Fibroblast of lung (primary cell): Measurements from ENCODE around the gene FAM78A.

Source experiments
- CTCF ChIP-seq, 2 donors: IDR thresholded peaks in 1 of 2; conservative IDR thresholded peaks in 1 of 2; 1 replicate in 1 of 2; 2 replicates in 1 of 2; pipeline ENCODE4 v1.5.1; 2011 to 2012; ENCODE audit warnings: low read length in 2 of 2, control low read depth in 1 of 2, inconsistent platforms in 1 of 2, low read depth in 1 of 2, mild to moderate bottlenecking in 1 of 2
- EZH2 ChIP-seq: IDR thresholded peaks from 2 replicates; pipeline ENCODE4 v1.5.1; 2012; ENCODE audit warnings: low read length, control low read depth, mild to moderate bottlenecking; ENCODE audit errors: missing control alignments

GRCh38 chr9:131252120-131252519 lies 24.2 kb downstream of the FAM78A start:
- no peak for TF ChIP-seq CTCF (conservative IDR thresholded peaks at IDR 0.05 in 1 of 2, IDR thresholded peaks at IDR 0.05 in 1 of 2; ENCODE audit: low read depth in 1 of 2, low read length in 2 of 2)
- TF ChIP-seq EZH2, result no peak
